Duodenal mucosa (tissue), 2 donors: ENCODE results near the gene ZNF124.
"Not testable (repeated sequence)": the region's sequence is repeated elsewhere in the genome, so short reads cannot be mapped to it uniquely, and the experiment has no call there.

Experiments
- H3K27ac ChIP-seq: one replicate; pipeline ENCODE4 v1.7.0; 2013; ENCODE audit warnings: low read depth, low read length
- H3K27me3 ChIP-seq, 2 donors: one replicate each; pipeline ENCODE4 v1.7.0; 2013; ENCODE audit warnings: low read length in 2 of 2, control low read depth in 1 of 2; ENCODE audit not compliant: insufficient read depth in 2 of 2, control insufficient read depth in 1 of 2
- H3K36me3 ChIP-seq, 2 donors: one replicate each; pipeline ENCODE4 v1.7.0; 2013; ENCODE audit warnings: low read length in 2 of 2, control low read depth in 1 of 2; ENCODE audit not compliant: insufficient read depth in 2 of 2, control insufficient read depth in 1 of 2
- H3K4me1 ChIP-seq, 2 donors: one replicate each; pipeline ENCODE4 v1.7.0; 2013; ENCODE audit warnings: low read length in 2 of 2, control low read depth in 1 of 2; ENCODE audit not compliant: insufficient read depth in 2 of 2, control insufficient read depth in 1 of 2
- H3K4me3 ChIP-seq, 2 donors: one replicate each; pipeline ENCODE4 v1.7.0; 2013; ENCODE audit warnings: low read length in 2 of 2, low read depth in 1 of 2
- H3K9ac ChIP-seq, 2 donors: one replicate each; pipeline ENCODE4 v1.7.0; 2013; ENCODE audit warnings: low read length in 2 of 2, low read depth in 1 of 2
- H3K9me3 ChIP-seq, 2 donors: one replicate each; pipeline ENCODE4 v1.7.0; 2013; ENCODE audit warnings: low read length in 2 of 2, control low read depth in 1 of 2; ENCODE audit not compliant: control insufficient read depth in 1 of 2

Gene ZNF124

DNA sequence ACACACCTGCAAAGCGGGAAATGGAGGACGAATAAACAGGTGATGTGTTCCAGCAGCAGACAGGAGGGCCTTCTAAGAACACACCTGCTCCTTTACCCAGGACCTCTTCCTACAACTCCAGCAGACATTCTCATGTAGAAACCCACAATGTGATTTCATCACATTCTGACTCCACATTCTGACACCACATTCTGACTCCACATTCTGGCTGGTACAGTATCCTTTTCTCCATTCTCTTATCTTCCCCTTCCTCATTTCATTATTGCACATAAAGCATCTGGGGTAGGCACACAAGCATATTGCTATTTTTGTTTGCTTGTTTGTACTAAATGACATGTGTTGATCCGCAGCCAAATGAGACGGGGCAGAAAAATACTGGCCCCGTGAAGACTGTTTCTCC lies 3.6 kb upstream of the ZNF124 start:
- Histone ChIP-seq H3K9ac (no peak overlapping the region), H3K27ac (no peak overlapping the region), H3K4me1 (no peaks in the 10 kb centered on the region), H3K4me3 (no peak overlapping the region), H3K36me3 (no peaks in the 10 kb centered on the region), H3K9me3 (no peaks in the 10 kb centered on the region), H3K27me3 (no peaks in the 10 kb centered on the region)

DNA sequence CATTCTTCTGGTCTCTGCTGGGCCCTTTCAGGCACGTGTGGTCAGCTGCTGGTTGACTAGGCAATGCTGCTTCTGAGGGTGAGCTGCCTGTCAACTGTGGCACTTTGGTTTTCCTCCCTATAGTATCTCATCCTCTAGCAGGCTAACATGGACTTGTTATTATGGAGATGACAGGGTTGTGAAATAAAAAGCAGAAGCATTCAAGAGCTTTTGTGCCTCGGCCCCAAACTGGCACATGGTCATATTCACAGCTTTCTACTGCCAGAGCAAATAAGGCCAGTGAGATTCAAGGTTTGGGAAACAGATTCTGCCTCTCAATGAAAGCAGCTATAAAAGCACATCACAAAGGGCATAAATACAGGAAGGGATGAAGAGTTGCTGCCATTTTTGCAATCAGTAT lies 1.6 kb upstream of the ZNF124 start:
- H3K4me3 ChIP-seq, result no peak overlapping the region
- no peaks in the 10 kb centered on the region for H3K36me3 ChIP-seq
- peaks cover 0 to 3% of the 10 kb centered on the region in 2 donors for H3K4me1 ChIP-seq
- no peaks in the 10 kb centered on the region for H3K27me3 ChIP-seq
- H3K9me3 ChIP-seq, result peaks cover 0 to 1% of the 10 kb centered on the region in 2 donors
- no peak overlapping the region for H3K27ac ChIP-seq
- no peak overlapping the region for H3K9ac ChIP-seq

- Histone ChIP-seq H3K4me1 (peaks cover 0 to 3% of the 10 kb centered on the region in 2 donors), H3K36me3 (no peaks in the 10 kb centered on the region), H3K4me3 (no peak overlapping the region), H3K9ac (no peak overlapping the region), H3K9me3 (peaks cover 0 to 4% of the 10 kb centered on the region in 2 donors), H3K27me3 (no peaks in the 10 kb centered on the region), H3K27ac (no peak overlapping the region)
Observed at GRCh38 chr1:247172996-247173395, 1.2 kb upstream of the ZNF124 start.

GRCh38 chr1:247171443-247171842 lies 377 bp downstream of the ZNF124 start:
- not testable (repeated sequence) for H3K9ac ChIP-seq, H3K9me3 ChIP-seq, H3K36me3 ChIP-seq, H3K4me1 ChIP-seq, H3K27me3 ChIP-seq, H3K4me3 ChIP-seq, H3K27ac ChIP-seq

GRCh38 chr1:247165674-247166073 lies 6.1 kb downstream of the ZNF124 start:
- no peaks in the 10 kb centered on the region for H3K27me3 ChIP-seq
- H3K4me3 ChIP-seq, result no peak overlapping the region
- H3K36me3 ChIP-seq, result peaks cover 0 to 5% of the 10 kb centered on the region in 2 donors
- H3K4me1 ChIP-seq, result peaks cover 0 to 3% of the 10 kb centered on the region in 2 donors
- H3K9me3 ChIP-seq, result peaks cover 26 to 59% of the 10 kb centered on the region in 2 donors
- no peak overlapping the region for H3K9ac ChIP-seq
- H3K27ac ChIP-seq, result no peak overlapping the region

DNA sequence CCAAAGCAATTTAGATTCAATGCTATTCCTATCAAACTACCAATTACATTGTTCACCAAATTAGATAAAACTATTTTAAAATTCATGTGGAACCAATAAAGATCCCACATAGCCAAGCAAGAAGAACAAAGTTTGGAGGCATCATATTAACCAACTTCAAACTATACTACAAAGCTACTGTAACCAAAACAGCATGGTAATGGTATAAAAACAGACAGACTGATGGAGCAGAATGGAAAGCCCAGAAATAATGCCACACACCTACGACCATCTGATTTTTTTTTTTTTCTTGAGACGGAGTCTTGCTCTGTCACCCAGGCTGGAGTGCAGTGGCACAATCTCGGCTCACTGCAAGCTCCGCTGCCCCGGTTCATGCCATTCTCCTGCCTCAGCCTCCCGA lies 7.1 kb downstream of the ZNF124 start:
- Histone ChIP-seq H3K36me3 (peaks cover 6 to 7% of the 10 kb centered on the region in 2 donors), H3K4me1 (peaks cover 0 to 3% of the 10 kb centered on the region in 2 donors), H3K27me3 (no peaks in the 10 kb centered on the region), H3K9me3 (peaks cover 33 to 66% of the 10 kb centered on the region in 2 donors), H3K9ac (no peak overlapping the region), H3K27ac (no peak overlapping the region), H3K4me3 (no peak overlapping the region)

DNA sequence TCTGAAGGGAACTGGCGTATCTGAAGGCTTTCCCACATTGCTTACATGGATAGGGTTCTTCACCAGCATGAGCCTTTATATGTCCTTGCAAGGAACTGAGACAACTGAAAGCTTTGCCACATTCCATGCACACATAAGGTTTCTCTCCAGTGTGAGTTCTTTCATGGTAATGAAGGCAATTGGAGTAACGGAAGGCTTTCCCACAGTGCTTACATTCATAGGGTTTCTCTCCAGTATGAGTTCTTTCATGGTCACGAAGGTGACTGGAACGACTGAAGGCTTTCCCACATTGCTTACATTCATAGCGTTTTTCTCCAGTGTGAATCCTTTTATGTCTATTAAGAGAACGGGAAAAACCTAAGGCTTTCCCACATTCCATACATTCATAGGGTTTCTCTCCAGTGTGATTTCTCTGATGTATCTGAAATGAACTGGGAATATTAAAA lies 15.0 kb downstream of the ZNF124 start:
- Histone ChIP-seq H3K27me3 (no peaks in the 10 kb centered on the region), H3K4me3 (peak overlapping the region; percentile 5 to 41), H3K9ac (no peak overlapping the region), H3K4me1 (no peaks in the 10 kb centered on the region), H3K27ac (no peak overlapping the region), H3K9me3 (peaks cover 62 to 65% of the 10 kb centered on the region in 2 donors), H3K36me3 (peaks cover 53 to 65% of the 10 kb centered on the region in 2 donors)

GRCh38 chr1:247147781-247148180 lies 24.0 kb downstream of the ZNF124 start:
- peaks cover 25 to 38% of the 10 kb centered on the region in 2 donors for H3K36me3 ChIP-seq
- no peak overlapping the region for H3K27ac ChIP-seq
- H3K9ac ChIP-seq, result no peak overlapping the region
- peaks cover 57 to 61% of the 10 kb centered on the region in 2 donors for H3K9me3 ChIP-seq
- no peaks in the 10 kb centered on the region for H3K27me3 ChIP-seq
- peak overlapping the region; percentile 32 to 37 for H3K4me3 ChIP-seq
- no peaks in the 10 kb centered on the region for H3K4me1 ChIP-seq

GRCh38 chr1:247147120-247147519 lies 24.7 kb downstream of the ZNF124 start:
- not testable (repeated sequence) for H3K9ac ChIP-seq, H3K4me1 ChIP-seq, H3K27ac ChIP-seq, H3K27me3 ChIP-seq
- peaks cover 59 to 62% of the 10 kb centered on the region in 2 donors for H3K9me3 ChIP-seq
- H3K36me3 ChIP-seq, result peaks cover 25 to 32% of the 10 kb centered on the region in 2 donors
- peak overlapping the region in 1 of 2 donors; percentile 37 for H3K4me3 ChIP-seq

DNA sequence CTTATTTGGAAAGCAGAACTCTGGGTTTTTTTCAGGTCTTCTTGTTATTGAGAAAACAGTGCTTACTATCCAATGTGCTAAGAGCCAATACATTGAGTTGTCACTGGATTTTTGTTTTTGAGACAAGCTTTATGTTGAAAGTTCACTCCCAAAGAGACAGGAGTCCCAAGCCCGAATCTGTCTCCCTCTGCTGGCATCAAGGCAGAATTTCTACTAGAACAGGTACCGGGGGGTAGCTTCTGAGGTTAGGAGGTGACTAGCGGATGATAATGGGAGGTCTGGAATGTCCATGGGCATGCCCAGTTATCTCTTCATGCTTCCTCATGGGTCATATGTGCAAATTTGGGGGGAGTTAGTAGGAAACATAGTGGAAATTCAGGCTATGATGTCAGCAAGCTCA lies 25.1 kb downstream of the ZNF124 start:
- Histone ChIP-seq H3K27me3 (no peaks in the 10 kb centered on the region), H3K9me3 (peaks cover 63 to 65% of the 10 kb centered on the region in 2 donors), H3K27ac (no peak overlapping the region), H3K4me3 (no peak overlapping the region), H3K4me1 (no peaks in the 10 kb centered on the region), H3K9ac (no peak overlapping the region), H3K36me3 (peaks cover 27 to 35% of the 10 kb centered on the region in 2 donors)

GRCh38 chr1:247145279-247145678 lies 26.5 kb downstream of the ZNF124 start:
- Histone ChIP-seq H3K9ac (no peak overlapping the region), H3K4me3 (peak overlapping the region in 1 of 2 donors; percentile 12), H3K9me3 (peaks cover 72 to 76% of the 10 kb centered on the region in 2 donors), H3K27me3 (no peaks in the 10 kb centered on the region), H3K4me1 (no peaks in the 10 kb centered on the region), H3K27ac (no peak overlapping the region), H3K36me3 (peaks cover 21 to 40% of the 10 kb centered on the region in 2 donors)
